ENCODE data around the gene ZDHHC12.

The ZDHHC12 gene

DNA sequence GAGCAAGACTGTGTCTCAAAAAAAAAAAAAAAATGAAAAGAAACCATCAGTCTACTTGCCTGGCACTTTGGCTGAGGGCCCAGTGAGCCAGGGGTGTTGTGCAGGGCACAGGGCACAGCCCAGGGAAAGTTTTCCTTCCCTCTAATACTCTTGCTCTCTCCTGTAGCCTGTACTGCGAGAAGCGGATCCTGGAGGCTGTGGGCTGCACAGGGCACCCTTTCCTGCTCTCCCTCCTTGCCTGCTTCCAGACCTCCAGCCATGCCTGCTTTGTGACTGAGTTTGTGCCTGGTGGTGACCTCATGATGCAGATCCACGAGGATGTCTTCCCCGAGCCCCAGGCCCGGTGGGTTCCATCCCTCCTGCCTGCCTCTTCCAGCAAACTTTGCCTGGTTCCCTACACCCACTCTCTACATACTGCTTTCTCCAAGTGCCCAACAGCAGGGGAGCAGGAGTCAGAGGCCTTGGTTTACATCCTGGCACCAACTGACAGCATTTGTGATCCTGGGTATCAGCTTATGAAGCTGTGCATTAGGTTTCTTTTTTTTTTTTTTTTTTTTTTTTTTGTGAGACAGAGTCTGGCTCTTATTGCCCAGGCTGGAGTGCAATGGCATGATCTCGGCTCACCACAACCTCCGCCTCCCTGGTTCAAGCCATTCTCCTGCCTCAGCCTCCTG, 7.2 kb downstream of the ZDHHC12 start:
- DNase-seq (ENCODE audit: extremely low read depth, low read depth), result no peak
- TF ChIP-seq, protein P1, sequence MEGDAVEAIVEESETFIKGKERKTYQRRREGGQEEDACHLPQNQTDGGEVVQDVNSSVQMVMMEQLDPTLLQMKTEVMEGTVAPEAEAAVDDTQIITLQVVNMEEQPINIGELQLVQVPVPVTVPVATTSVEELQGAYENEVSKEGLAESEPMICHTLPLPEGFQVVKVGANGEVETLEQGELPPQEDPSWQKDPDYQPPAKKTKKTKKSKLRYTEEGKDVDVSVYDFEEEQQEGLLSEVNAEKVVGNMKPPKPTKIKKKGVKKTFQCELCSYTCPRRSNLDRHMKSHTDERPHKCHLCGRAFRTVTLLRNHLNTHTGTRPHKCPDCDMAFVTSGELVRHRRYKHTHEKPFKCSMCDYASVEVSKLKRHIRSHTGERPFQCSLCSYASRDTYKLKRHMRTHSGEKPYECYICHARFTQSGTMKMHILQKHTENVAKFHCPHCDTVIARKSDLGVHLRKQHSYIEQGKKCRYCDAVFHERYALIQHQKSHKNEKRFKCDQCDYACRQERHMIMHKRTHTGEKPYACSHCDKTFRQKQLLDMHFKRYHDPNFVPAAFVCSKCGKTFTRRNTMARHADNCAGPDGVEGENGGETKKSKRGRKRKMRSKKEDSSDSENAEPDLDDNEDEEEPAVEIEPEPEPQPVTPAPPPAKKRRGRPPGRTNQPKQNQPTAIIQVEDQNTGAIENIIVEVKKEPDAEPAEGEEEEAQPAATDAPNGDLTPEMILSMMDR (IDR thresholded peaks at IDR 0.05; ENCODE audit: low read depth, low read length), result no peak

DNA sequence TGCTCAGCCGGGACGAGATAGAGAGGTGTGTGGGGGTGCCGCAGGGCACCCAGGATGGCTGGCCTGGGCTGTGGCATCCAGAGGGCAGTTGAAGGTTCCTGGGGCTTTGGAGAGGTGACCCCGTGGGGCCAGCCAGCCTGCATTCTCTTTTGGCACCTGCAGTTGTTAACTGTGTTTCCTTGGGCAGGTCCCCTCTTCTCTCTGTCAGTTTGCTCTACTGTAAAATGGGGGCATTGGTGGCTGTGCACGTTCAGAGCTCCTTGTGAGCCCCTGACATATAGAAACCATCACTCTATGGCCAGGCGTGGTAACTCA, 8.5 kb downstream of the ZDHHC12 start:
- DNase-seq (ENCODE audit: extremely low read depth, low read depth), result no peak
- TF ChIP-seq, protein P1 (IDR thresholded peaks at IDR 0.05; ENCODE audit: low read depth, low read length), result no peak

DNA sequence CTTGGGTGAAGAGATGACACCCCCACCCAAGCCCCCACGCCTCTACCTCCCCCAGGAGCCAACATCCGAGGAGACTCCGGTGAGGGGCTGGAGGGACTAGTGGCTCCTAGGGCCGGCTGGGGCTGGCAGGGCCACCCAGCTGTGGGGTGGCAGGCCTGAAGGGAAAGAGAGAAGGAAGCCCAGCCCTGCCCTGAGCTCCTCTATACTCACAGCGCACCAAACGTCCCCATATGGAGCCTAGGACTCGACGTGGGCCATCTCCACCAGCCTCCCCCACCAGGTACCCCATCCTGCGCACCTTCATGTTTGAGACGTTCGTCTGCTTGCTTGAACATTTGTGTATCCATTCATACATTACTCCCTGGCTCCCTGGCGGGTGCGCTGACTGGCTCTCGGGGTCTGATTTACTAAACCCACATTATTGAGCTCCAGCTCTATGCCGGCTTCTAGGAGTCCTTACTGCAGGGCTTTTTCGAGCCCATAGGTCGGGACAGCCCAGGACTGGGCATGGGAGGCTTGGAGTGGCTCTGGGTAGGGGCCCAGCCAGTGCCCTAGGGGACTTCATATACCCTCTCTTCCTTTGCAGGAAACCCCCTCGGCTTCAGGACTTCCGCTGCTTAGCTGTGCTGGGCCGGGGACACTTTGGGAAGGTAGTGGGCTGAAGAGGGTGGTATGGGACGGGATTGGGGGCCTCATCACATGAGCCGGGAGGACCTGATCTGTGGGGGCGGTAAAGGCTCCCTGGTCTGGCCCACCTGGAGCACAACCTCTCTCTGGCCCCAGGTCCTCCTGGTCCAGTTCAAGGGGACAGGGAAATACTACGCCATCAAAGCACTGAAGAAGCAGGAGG, 9.1 kb downstream of the ZDHHC12 start:
- no peak for DNase-seq (ENCODE audit: extremely low read depth, low read depth)
- TF ChIP-seq, protein P1 (IDR thresholded peaks at IDR 0.05; ENCODE audit: low read depth, low read length), result no peak

DNA sequence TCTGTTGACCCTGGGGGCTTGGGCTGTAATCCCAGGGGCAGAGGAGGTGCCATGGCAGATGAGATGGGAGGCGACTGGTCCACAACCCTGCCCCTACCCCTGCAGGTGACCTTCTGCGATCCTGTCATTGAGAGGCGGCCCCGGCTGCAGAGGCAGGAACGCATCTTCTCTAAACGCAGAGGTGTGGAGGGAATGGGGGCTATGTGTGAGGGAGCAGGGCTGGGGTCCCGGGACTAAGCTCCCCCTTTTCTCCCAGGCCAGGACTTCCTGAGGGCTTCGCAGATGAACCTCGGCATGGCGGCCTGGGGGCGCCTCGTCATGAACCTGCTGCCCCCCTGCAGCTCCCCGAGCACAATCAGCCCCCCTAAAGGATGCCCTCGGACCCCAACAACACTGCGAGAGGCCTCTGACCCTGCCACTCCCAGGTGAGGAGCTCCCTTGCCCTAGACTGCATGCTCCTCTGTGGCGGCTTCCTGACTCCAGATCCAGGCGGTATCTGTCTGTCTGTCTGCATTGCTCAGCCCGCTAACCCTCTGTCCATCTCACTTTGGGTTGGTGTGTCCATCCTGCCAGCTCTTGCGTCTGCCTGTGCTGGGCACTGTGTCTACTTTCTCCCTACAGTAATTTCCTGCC, 9.9 kb downstream of the ZDHHC12 start:
- TF ChIP-seq, protein P1 (IDR thresholded peaks at IDR 0.05; ENCODE audit: low read depth, low read length), result no peak
- DNase-seq (ENCODE audit: extremely low read depth, low read depth), result no peak

DNA sequence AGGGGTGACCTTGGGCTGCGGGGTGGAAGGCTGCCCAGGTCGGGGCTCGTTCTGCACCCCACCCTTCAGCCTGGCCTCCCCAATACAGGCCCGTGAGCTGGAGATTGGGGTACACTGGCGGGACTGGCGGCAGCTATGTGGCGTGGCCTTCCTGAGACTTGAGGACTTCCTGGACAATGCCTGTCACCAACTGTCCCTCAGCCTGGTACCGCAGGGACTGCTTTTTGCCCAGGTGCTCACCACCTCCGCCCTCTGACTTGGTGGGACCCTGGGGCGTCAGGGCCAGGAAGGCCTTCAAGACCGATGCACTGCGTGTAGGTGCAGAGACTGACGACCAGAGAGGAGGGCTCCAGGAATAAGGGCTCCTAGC, 10.5 kb downstream of the ZDHHC12 start:
- no peak for DNase-seq (ENCODE audit: extremely low read depth, low read depth)
- TF ChIP-seq, protein P1 (IDR thresholded peaks at IDR 0.05; ENCODE audit: low read depth, low read length), result no peak

DNA sequence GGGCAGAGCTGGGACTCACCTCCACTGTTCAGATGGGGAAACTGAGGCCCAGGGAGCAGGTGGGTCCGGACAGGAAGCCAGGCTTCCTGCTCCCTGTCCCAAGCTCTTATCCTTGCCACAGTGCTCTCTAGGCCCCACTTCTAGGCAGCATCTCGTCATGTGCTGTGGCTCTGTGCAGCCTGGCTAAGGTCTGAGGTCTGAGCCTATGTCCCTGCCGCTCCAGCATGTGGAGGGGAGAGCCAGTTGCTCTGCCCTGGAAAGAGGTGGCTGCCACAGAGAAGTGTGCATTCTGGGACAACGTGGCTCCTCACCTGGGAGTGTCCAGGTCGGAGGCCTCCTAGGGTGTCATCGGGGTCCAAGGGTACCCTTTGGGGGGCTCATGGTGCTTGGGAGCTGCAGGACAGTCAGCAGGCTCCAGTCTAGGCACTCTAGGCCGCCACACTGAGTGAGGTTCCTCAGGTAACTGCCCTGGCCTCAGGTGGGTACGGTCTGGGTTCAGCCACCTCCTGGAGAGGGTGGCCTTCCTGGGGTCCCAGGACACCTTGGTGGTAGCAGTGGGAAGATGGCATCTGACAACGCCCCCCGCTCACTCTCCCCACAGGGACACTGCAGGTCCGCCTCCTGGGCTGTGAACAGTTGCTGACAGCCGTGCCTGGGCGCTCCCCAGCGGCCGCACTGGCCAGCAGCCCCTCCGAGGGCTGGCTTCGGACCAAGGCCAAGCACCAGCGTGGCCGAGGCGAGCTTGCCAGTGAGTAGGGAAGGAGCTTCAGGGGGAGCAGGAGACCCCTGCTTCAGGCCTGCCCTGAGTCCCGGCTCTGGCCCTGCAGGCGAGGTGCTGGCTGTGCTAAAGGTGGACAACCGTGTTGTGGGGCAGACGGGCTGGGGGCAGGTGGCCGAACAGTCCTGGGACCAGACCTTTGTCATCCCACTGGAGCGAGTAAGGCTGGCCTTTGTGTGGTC, 11.2 kb downstream of the ZDHHC12 start:
- no peak for DNase-seq (ENCODE audit: extremely low read depth, low read depth)
- TF ChIP-seq, protein P1 (IDR thresholded peaks at IDR 0.05; ENCODE audit: low read depth, low read length), result no peak

All from AG09319 (cell line).